DMS114 treated with DMSO at 0.1 percent for 48 hours (cell line): ENCODE measurements around the gene GET3.
"Not testable (repeated sequence)": the region's sequence is repeated elsewhere in the genome, so short reads cannot be mapped to it uniquely, and the experiment has no call there.

Experiments
- DNase-seq: peaks from one replicate; lab custom pipeline; 2025; ENCODE audit not compliant: unreplicated experiment; lab: John Stamatoyannopoulos, UW

GET3 gene

DNA sequence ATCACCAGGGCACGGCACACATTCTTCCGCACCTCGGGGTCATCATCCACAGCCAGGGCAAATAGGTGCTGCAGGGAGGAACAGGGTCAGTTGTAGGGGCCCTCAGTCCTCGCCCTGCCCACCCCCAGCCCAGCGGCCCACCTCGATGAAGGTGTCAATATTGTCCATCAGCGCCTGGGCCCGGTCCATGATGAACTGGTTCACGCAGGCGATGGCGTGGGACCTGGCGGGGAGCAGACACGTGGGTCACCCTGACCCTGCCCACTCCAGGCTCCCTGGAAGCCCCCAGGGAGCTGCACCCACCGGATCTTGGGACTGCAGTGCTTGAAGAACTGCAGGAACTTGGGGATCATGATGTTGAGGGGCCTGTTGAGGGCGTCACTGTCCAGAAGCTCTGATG is 22.2 kb upstream of the GET3 start:
- DNase-seq = no peak

DNA sequence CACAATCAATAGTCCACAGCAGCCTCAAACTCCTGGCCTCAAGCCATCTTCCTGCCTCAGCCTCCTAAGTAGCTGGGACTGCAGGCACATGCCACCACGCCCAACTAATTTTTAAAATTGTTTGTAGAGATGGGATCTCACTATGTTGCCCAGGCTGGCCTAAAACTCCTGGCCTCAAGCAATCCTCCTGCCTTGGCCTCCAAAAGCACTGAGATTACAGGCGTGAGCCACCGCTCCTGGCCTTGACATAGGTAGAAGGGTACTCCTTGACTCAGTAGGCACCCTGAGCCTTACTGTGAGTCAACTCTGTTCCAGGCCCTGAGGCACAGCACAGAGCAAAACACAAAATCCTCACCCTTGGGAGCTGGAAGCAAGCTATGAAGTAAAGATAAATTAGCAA is 21.4 kb upstream of the GET3 start:
- no peak for DNase-seq

GRCh38 chr19:12720296-12720695 is 17.0 kb upstream of the GET3 start:
- DNase-seq = no peak

DNA sequence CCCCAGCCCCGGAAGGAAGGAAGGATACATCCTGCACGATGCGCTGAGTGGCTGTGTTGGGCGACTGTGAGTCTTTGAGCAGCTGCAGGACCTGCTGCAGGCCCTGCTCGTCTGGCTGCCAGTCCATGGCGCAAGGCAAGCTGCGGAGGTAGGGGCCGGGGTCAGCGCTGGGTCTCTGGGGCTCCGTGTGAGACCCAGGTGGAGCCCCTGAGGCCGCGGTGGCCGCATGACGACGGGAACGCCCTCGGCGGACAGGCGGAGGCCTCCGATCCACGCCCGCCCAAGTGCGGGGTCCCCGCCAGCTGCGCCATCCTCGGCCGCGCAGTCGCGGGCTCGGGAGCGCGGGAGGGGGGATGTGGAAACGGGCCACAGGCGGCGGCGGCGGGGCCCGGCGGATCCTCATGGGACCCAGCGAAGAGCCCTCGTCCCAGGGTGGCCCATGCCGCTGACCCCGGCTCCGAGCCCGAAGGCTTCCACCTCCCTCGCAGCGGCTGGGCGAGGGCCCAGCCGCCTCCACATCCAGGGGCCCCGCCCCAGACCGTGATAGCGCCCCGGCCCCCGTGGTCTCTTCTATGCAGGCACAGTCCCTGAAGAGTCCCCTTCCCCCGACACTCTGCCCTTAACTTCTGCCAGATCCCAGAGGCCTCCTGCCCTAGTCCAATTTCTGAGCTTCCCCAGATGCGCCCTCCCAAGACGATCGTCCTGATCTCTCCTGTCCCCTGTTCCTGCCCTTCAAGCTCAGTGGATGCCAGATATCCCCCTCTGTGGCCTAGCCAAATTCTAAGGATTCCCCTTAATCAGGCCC is 16.2 kb upstream of the GET3 start:
- DNase-seq = no peak

DNA sequence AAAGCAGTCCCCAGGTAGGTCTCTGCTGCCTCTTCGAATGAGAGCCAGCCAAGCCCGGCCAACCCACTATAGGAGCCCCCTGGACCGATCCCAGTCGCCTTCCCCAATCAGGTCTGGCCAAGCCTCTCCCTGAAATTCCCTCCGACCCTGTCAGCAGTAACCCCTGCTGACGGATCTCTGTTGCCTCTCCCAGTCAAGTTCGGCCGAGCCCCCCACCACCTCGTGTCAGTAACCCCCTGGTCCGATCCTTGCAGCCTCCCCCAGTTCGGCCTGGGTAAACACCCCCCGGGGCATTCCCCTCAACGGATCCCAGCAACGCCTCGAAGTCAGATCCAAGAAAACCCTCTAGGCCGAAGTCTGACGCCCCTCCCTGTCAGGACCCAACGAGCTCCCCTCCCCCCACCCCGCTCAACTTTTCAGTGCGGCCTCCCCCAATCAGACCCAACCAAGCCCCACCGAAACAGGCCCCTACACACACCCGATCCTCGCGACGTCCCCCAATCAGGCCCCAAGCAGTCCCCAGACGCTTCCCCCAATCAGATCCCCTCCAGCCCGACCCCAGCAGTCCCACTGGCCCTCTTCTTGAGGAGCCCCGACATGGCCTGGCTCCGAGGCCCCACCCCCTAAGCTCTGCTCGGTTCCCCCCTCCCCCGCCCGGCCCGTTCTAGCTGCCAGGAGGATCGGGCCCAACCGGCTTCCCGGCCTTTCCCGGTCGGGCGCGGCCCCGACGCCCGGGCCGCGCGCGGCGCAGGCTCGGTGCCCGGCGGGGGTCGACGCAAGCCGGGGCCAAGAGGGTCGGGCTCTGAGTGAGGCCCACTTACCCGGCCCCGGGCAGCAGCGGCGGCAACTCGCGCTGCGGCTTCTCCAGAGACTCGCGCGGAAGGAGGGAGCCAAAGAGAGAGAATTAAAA is 15.4 kb upstream of the GET3 start:
- DNase-seq = no peak

GRCh38 chr19:12722566-12723380 is 14.5 kb upstream of the GET3 start:
- peak; percentile 91 for DNase-seq

GRCh38 chr19:12723381-12723640 is 14.0 kb upstream of the GET3 start:
- no peak for DNase-seq

DNA sequence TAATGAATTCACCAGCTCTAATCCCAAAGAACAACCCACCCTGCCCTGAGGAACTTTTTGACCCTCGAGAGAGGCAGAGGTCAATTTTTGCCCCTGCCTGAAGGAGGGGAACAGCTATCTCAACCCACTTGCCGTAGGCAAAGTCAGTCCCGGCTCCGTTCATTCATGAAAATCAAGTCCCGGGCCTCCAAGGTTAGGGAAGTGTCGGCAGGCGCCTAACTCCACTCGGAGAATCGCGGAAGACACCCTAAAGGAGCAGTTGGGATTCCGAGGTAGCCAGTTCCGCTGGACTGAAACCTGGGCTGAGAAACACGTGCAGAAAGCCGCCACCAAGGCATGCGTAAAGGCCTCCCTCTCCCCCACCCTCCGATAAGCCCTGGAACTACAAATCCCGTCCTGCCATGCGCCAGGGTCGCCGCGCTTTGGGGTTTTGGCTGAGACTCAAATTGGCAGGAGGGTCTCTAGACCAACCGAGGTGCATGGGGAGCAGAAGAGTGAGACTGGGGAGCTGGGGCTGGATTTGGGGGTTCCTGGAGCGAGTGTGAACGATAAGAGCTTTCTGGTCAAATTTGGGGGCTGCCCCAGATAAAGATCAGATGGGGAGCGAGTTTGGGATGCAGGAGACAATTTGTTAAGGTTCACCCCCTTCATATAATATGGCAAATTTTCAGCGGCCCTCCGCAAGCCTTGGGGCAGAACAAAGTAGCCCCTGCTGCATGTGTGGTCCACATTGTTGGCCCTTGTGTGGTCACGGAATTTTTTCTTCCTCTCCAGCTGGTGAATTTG is 13.5 kb upstream of the GET3 start, which contains the start of gene TNPO2:
TSS of gene TNPO2 (minus strand) at position 292 of the 786 bp plus-strand sequence. CDS start 2,955 bp downstream, outside the sequence.
- peak; percentile 70 for DNase-seq

DNA sequence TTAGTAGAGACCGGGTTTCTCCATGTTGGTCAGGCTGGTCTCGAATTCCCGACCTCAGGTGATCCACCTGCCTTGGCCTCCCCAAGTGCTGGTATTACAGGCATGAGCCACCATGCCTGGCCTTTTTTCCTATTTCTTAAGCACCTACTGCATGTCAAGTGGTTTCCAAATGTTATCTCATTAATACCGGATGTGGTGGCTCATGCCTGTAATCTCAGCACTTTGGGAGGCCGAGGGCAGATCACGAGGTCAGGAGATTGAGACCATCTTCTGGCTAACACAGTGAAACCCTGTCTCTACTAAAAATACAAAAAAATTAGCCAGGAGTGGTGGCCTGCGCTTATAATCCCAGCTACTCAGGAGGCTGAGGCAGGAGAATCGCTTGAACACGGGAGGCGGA is 11.7 kb upstream of the GET3 start:
- not testable (repeated sequence) for DNase-seq

GRCh38 chr19:12726988-12727316 is 10.3 kb upstream of the GET3 start:
- DNase-seq = no peak

GRCh38 chr19:12727745-12728433 is 9.4 kb upstream of the GET3 start:
- no peak for DNase-seq

- DNase-seq = no peak
These were observed 7.2 kb upstream of the GET3 start for GRCh38 chr19:12730064-12730463.

- DNase-seq = no peak
These were observed 6.0 kb upstream of the GET3 start for GRCh38 chr19:12731337-12731736.

DNA sequence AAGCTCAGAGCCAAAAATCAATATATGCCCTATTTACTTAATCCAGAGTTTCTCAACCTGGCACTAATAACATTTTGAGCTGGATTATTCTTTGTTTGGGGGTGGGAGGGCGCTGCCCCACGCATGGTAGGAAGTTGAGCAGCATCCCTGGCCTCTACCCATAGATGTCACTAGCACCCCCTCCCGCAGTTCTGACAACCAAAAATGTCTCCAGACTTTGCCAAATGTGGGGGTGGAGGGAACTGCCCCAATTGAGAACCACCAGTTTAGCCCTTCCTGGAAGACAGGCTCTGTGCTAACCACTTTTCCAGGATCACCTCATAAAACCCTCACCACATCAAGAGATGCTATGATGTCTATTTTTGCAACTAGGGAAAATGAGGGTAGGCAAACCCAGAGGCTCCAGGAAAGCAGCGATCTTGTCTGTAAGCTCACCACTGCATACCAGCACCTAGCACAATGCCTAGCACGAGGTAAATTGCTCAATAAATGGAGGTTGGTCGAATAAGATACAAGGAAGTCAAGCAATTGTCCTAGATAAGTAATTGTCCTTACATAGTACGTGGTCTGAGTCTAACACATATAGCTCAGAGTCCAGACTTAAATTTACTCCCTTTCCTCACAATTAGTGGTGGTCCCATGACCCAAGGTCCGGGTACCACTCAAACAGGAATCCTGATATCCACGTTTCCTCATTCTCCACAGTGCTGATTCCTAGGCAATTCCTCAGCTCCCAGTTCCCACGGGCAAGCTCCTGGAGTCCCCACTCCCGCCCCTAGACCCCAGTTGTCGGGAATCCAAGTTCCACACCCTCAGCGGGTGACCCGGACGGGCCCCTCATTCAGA is 3.7 kb upstream of the GET3 start:
- peak; percentile 17 for DNase-seq

DNA sequence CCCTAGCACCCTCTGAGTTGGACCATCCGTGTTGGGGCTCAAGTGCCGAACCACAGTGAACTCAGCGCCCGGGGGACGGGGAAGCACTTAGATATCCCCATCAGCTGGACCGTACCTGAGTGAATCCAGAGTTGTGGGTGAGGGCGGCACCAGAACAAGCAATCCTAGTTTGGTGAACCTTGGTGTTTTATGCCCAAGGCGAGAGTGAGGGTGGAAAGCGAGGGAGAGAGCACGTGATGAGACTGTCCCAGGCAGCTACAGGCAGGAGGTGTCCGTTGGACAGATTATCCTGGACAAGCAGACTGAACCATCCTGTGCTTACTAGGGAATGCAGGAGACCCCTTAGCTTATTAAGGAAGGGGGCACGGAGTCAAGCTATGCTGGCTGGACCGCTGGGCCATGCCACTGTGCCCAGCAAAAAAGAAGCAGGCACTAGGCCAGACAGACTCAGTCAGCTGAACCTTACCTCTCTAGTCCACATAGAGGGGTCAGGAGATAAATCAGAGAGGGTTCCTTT is 596 bp downstream of the GET3 start:
- no peak for DNase-seq

- DNase-seq = no peak
These were observed 8.0 kb downstream of the GET3 start for GRCh38 chr19:12745166-12745897.

GRCh38 chr19:12748489-12748888 is 11.2 kb downstream of the GET3 start:
- no peak for DNase-seq

DNA sequence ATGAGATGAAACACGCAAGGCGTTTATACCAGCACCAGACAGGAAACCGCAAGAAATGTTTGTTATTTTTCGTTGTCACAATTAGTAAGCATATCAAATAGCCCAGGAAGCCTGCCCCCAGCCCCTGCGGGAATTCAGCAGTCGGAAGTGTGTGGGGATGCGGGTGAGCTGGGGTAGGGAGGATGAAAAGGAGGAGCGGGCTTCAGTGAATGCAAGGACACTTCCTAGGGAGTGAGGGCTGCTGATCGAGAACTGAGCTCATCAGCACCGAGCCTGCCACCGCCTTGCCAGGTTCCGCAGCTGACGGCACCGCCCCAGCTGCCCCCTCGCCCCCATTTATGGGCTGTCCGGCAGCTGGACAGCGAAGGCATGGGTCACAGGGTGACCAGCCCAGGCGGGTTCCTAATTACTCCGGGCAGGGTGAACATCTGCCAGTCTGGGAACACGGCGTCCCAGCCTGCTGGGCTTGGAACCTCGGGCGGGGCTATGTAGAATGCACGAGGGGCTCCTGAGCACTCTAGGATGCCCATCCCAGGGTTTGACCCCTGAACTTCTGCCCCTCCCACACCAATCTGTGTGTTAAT is 12.7 kb downstream of the GET3 start:
- DNase-seq = no peak
